ENCODE measurements around the gene MUS81. TPM values are rescaled to one million over a fixed set of nuclear protein-coding genes. Genes with fewer than 3 reads are reported as not detected.
"Not testable (repeated sequence)": the region's sequence is repeated elsewhere in the genome, so short reads cannot be mapped to it uniquely, and the experiment has no call there.

The MUS81 gene, protein sequence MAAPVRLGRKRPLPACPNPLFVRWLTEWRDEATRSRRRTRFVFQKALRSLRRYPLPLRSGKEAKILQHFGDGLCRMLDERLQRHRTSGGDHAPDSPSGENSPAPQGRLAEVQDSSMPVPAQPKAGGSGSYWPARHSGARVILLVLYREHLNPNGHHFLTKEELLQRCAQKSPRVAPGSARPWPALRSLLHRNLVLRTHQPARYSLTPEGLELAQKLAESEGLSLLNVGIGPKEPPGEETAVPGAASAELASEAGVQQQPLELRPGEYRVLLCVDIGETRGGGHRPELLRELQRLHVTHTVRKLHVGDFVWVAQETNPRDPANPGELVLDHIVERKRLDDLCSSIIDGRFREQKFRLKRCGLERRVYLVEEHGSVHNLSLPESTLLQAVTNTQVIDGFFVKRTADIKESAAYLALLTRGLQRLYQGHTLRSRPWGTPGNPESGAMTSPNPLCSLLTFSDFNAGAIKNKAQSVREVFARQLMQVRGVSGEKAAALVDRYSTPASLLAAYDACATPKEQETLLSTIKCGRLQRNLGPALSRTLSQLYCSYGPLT
- 30.7 TPM for total RNA-seq
- long read RNA-seq, transcript MUS81-201 (16 exons, 2,392 nt): major isoform, 68 of 115 reads
- long read RNA-seq, partial matches to known transcripts: 15 of 115 reads
- long read RNA-seq, other reads (novel, unspliced or antisense): 31 of 115 reads

DNA sequence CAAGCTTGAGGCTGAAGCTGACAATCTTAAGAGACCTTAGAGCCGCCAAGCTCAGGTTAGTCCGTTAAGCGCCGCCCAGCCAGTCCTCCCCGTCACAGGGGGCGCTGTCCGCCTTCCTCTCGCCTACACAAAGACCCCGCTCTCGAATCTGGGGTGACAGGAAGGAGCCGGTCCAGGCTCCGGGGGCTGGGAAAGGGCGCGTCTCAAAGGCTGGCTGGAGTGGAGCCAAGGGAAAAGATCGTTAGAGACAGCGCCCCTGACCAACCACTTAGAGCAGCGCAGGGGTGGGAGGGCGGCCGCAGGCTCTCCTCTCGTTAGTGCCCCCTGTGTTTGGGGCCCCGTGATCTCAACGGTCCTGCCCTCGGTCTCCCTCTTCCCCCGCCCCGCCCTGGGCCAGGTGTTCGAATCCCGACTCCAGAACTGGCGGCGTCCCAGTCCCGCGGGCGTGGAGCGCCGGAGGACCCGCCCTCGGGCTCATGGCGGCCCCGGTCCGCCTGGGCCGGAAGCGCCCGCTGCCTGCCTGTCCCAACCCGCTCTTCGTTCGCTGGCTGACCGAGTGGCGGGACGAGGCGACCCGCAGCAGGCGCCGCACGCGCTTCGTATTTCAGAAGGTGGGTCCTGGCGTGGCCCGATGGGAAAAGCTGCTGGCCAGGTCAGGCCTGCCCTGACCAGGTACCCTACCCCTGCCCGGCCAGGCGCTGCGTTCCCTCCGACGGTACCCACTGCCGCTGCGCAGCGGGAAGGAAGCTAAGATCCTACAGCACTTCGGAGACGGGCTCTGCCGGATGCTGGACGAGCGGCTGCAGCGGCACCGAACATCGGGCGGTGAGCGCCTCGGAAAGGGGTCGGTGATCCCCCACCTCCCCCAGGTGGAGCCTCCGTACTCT lies at the start of gene MUS81:
TSS of gene MUS81 (plus strand) at position 156 of the 887 bp plus-strand sequence. CDS start at position 477, 321 bp downstream.
- DNase-seq (peak; percentile 99), ATAC-seq (ENCODE audit: poor library complexity) (peak; percentile 76)
- intact Hi-C loops (cut with DNase I): no loop called here

DNA sequence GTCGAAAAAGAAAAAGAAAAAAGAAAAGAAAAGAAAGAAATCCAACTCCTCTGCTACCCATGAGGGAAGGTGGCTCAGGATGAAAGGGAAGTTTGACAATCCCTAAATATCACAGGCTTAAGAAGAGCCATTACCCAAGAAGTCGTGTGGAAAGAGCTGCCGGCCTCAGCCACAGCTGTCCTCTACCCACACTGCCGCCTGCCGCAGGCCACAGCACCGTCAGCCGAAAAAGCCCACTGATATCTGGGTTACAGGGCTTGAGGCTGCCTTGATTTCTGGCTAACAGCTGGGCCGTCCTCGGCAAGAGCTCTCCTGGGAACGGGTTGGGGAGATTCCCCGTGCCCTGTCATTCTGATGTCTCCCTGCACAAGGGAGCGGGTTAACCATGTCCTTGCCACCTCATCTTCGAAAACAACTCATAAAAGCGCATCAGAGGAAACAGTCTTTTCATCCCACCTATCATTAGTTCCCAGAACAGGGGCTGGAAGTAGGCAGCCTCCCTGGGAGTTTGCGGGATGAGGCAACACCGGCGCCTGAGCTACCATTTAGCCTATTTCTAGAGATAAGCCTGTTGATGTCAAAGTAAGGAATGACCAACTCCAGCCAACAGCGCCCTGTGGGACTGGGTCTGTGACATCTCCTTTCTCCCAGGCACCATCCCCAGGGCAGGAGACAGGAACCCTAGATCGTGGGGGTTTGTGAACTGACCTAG lies 48.3 kb upstream of the MUS81 start:
- intact Hi-C loops (cut with DNase I): loop anchor here (10.0 kb wide), 1 partner anchor 187 kb away; no protein-coding TSS in a partner anchor
- ATAC-seq (ENCODE audit: poor library complexity): peak; percentile 38
- DNase-seq: no peak

DNA sequence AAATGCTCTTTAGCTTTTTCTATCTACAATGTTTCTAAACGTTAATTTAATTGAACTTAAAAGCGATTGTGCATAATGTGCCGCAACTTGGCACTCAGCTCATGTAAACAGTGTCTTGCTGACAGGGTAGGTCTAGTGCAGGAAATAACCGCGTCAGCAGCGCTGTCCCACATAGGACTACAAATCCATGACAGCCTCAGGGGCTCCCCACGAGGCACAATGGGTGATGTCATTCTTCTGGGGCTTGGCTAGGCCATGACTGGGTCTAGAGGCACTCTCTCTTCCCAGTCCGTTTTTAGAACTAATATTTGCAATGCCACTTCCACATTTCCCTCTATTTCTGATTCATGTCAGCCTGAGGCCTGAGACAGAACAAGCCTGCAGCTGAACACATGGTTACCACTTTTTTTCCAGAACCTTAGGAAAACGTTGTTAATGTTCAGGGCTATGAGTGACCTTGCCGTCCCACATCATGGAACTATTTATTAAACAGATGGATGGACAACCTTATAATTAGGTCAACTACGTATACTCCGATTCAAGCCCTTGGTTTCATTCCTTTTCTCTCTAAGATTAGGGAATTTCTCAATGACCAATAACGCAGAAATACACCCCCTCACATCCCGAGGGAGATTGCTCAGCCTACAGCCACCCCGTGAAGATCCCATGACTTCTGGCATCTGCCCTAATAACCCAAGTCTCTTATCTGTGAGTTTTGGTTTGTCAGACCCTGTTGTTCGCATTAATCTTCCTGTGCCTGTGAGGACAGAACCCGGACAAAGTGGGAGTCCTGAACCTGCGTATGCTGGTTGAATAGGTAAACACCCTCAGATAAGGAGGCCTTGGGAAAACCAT lies 45.9 kb upstream of the MUS81 start:
- no peak for ATAC-seq (ENCODE audit: poor library complexity)
- no peak for DNase-seq
- intact Hi-C loops (cut with DNase I): loop anchor here (10.0 kb wide), 1 partner anchor 190 kb away; no protein-coding TSS in a partner anchor

DNA sequence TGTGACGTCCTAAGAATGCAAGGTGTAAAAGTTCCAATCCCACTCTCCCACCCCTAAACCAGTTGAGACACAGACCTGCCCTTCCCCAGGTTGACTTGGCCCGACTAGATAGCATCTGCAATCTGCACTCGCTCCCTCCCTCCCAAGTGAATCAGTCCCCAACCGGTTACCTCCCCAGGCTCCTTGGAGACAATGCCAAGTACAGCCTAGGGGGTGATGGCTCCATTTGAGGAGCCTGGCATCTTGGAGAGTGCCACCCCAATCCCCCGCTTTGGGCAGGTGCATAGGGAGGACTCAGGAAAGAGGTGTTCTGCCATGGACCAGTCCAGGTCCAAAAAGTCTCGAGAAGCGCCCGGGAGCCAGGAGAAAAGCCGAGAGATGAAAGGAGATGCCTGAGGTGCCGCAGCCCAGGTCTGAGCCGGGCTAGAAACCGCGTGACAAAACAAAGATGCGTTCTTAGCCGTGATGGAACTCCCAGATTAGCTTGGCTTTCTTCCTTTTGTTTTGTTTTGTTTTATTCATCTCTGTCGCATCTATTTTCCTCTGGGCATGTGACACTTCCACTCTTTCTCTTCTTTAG lies 45.2 kb upstream of the MUS81 start:
- no peak for ATAC-seq (ENCODE audit: poor library complexity)
- intact Hi-C loops (cut with DNase I): loop anchor here (5.0 to 10.0 kb wide), 3 partner anchors 33 to 190 kb away; partner anchors contain the start of genes AP5B1 and KAT5
- DNase-seq: no peak

DNA sequence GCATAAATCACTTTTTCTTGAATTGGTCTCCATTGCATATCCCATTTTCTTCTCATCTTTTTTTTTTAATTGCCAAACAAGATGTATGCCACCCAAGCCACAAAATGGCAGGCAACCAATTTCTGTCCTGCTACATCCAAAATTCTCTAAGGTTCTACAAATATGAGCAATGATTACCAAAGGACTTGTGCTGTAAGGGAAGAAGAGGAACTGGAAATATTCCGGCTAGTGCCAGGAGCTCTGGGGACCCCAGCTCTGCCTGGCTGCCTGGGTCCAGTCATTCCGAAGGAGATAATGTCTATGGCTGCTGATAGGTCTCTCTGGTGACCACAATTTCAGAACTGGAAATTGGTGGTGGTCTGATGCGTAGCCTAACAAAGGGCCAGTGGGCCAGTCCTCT lies 43.5 kb upstream of the MUS81 start:
- intact Hi-C loops (cut with DNase I): loop anchor here (5.0 to 10.0 kb wide), 3 partner anchors 34 to 192 kb away; partner anchors contain the start of genes AP5B1 and KAT5
- DNase-seq: no peak
- ATAC-seq (ENCODE audit: poor library complexity): no peak

DNA sequence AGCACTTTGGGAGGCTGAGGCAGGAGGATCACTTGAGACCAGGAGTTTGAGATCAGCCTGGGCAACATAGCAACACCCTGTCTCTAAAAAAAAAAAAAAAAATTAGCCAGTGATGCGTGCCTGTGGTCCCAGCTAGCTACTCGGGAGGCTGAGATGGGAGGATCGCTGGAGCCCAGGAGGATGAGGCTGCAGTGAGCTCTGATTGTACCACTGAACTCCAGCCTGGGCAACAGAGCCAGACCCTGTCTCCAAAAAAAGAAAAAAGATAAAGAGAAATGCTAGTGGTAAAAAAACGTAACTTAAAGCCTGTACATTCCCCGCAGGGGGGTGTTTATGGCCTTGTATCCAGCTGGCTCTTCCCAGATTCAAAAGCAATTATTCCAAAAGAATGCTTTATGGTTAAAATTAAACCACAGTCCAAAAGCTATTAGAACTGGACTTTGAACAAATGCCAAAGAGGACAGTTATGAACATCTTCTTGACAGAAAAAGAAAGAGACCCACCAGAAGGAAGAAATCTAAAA lies 42.9 kb upstream of the MUS81 start:
- ATAC-seq (ENCODE audit: poor library complexity) (no peak), DNase-seq (no peak)
- intact Hi-C loops (cut with DNase I): loop anchor here (5.0 to 10.0 kb wide), 3 partner anchors 35 to 193 kb away; partner anchors contain the start of genes AP5B1 and KAT5

DNA sequence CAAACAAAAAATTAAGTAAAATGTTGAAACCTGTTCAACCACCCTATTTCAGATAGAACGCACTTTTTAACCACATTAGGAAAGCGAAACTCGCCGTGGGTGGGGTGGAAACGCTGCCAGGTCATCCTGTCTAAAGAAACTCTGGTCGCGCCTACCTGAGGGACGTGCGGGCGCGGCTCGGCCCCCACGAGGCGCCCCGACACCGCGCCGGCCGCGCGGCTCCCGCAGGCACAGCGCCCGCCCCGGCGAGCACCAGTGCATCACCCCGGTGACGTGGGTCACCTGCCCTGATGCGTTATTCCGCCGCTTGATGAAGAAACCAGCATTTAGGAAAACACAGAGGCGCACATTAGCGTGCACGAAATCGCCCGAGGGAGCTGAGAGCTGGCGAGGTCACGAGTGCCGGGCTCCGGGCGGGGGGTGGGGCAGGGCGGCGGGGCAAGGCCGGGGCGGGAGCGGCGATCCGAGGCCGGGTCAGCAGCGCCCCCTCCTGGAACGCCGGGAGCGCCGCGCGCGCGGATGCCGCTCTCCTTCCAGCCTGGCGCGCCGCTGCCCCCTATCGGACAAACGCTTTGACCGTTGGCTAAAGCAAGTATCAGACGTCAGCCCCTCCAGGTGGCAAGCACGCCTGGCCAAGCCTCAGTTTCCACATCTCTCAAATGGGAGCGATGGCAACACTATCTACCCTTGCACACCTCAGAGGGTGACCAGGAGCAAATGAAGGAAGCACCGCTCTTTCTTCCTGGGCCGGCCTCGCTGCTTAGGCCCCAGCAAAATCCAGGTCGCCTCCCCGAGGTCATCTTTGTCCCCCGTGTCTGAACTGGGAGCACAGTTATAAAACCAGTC lies 42.2 kb upstream of the MUS81 start:
- ATAC-seq (ENCODE audit: poor library complexity): peak; percentile 99

DNA sequence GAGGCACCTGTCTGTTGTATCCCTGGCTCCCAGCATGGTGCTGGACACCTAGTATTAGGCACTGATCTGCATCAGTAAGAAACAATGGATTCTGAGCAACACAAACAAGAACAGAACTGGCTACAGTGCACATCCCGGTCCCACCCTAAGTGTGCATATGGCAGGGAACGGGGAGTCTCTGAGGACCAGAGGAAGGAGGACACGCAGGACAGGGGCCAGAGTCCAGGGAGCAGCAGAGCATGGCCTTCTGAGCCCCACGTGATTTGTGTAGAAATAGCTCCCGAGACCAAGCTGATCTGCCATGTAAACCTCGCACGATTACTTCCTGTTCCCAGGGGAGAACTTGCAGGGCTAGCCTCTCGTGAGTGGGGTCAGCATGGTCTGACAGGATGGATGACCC lies 39.1 kb upstream of the MUS81 start:
- ATAC-seq (ENCODE audit: poor library complexity): no peak
- DNase-seq: no peak
- intact Hi-C loops (cut with DNase I): no loop called here

More for the DNA sequence above, 42.2 kb upstream of the MUS81 start:
- intact Hi-C loops (cut with DNase I): loop anchor here (5.0 to 10.0 kb wide), 3 partner anchors 36 to 193 kb away; partner anchors contain the start of genes AP5B1 and KAT5
- peak; percentile 98 for DNase-seq

DNA sequence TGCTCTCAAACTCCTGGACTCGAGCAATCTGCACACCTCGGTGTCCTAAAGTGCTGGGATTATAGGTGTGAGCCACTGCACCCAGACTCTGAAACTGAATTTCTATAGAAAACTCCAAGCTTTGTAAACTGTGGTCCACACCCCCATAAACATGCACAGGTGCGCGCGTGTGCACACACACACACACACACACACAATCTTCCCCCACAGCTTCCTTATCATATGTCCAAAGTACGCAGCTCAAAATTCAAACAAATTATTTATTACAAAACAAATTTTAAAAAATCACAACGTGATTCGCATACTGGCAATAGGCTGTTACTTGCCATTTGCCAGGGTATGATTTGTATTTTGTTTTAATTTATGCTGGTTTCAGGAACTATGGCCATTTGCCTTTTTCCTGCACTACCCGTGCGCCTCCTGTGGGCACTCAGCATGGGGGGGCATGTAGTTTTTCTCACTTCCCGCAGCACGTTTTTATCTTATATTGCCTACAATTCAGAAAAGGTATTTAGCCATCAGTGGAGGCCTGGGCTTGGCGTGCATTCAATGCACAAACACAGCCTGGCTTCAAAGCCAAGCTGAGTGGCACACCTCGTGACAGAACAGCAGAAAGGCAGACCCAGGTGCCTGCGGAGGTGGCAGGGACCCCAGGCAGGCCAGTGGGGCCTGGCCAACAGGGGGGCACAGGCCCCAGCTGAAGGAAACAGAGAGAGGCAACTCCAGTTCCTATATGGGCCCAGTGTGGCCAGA lies 37.3 kb upstream of the MUS81 start:
- intact Hi-C loops (cut with DNase I): no loop called here
- no peak for DNase-seq
- ATAC-seq (ENCODE audit: poor library complexity): no peak

DNA sequence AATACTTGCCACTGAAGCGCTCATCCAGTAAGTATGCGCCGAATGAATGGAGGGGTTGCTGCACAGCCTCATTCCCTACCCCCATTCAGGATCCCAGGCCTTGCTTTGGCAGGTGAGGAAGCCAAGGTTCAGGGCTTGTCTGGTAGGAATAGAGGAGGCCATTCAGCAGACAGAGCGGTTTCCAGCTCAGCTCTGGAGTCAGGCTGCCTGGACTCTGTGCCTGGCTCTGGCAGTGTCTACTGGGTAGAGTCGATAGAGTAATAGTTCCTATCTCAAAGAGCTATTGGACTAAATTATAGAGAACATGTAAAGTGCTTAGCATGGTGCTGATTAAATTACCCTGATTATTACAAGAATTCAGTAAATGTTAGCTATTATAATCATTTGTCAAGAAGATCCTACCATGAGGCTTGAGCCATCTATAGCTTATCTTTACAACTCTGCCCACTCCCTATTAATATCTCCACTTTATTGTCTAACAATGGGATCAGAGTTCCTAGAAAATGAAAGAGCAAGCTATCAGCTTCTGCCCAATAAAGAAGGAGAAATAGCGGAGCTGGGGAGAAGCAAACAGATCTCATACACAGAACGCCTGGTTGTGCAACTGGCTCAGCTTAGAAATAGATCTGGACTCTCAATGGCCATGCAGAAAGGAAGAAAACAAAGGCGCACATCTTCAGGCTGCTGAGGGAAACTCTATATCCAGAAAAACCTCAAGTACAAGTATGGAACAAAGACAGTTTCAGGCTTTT lies 33.1 kb upstream of the MUS81 start:
- intact Hi-C loops (cut with DNase I): no loop called here
- DNase-seq (no peak), ATAC-seq (ENCODE audit: poor library complexity) (no peak)

DNA sequence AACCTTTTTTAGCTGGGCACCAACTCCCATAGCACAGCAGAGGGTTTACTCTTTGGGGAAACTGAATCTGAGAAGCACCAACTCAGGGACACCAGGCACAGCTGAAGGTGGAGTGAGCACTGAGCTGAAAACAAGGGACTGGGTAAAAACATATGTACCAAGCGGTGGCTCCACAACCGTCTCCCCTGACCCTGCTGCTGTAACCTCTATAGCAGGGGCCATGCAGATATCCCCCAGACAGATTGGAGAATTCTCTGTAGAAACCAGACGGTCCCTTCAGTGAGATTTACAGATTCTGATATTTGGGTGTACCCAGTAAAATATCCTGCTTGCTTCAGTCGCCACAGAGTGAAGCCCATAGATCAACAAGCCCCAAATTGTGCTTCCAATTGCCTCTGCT lies 30.8 kb upstream of the MUS81 start:
- intact Hi-C loops (cut with DNase I): no loop called here

DNA sequence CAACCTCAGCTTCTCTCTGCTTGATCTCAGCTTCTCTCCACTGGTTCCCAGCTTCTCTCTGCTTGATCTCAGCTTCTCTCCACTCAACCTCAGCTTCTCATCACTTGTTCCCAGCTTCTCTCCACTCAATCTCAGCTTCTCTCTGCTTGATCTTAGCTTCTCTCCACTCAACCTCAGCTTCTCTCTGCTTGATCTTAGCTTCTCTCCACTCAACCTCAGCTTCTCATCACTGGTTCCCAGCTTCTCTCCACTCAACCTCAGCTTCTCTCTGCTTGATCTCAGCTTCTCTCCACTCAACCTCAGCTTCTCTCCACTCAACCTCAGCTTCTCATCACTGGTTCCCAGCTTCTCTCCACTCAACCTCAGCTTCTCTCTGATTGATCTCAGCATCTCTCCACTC lies 28.0 kb upstream of the MUS81 start:
- DNase-seq; intact Hi-C loops (cut with DNase I); ATAC-seq (ENCODE audit: poor library complexity): not testable (repeated sequence)

More for the DNA sequence above, 30.8 kb upstream of the MUS81 start:
- ATAC-seq (ENCODE audit: poor library complexity): no peak
- DNase-seq: no peak

DNA sequence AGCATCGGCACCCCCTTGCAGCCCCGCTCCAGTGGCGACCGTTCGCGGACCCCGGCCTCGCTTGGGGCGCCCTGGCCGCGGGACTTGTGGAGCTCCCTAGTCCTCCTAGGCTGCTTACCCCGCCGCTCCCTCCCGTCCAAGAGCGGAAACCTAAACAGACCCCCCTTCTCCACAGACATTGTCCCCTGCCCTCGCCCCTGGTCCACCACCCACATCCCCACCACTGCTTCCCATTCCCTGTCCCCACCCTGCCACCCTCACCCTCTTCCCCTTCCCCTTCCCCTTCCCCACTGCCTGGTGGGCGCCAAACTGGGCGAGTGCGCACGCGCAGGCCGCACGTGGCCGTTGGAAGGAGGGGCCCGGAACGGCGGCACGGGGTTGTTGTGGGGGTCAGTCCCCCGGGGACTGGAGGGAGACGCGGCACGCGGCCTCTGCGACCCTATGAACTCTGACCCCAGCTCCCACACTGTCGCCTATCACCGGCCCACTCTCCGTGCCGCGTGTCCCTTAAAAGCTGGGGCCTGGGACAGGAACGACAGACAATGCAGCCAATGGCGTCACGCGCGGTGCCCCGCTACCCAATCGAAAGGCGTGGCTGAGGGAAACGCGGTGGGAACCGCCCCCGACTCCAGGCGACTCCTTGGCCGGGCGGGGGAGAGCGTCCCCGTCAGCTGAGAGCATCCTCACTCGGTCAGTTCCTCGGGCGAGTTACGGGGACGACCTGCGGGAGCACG lies 26.8 kb upstream of the MUS81 start, which contains the start of gene SNX32:
TSS of gene SNX32 (plus strand) at position 667 of the 734 bp plus-strand sequence. CDS start 103 bp downstream, outside the sequence.
- intact Hi-C loops (cut with DNase I): no loop called here
- peak; percentile 98 for DNase-seq
- peak; percentile 100 for ATAC-seq (ENCODE audit: poor library complexity)

DNA sequence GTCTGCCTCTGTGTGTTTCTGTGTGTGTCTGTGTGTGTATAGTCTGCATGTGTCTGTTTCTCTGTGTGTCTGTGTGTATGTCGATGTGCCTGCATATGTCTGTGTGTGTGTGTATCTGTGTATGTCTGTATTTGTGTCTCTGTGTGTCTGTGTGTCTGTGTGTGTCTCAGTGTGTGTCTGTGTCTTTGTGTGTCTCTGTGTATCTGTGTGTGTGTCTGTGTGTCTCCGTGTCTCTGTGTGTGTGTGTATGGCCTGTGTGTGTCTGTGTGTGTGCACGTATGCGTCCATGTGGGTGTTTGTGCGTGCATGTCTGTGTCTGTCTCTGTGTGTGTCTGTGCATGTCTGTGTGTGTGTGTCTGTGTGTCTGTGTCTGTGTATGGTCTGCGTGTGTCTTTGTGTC lies 26.0 kb upstream of the MUS81 start:
- intact Hi-C loops (cut with DNase I): no loop called here
- ATAC-seq (ENCODE audit: poor library complexity): no peak
- no peak for DNase-seq
